ENCODE data around the gene PTPRR.

Gene PTPRR

DNA sequence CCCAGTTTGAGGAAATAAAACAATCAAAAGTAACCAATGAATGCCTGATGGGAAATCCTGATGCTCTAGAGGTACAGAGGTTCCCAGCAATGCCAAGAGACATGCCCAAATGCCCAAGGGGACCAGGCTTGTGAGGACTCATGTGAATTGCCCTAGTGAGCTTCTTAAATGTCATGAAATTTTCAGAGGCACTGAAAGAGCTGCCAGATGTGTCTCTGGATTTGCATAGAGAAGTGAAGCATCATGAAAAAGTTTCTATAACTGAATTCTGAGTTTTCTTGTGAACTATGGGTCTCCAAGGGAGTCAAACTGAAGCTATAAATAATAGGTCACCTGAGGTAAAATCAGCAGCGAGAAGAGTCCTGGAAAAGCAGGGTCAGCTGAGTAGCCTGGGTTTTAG is 9.9 kb downstream of the PTPRR start:
- DNase-seq, result no peak

- no peak for DNase-seq
These were observed 11.6 kb downstream of the PTPRR start for GRCh38 chr12:70908978-70909377.

- DNase-seq, result no peak
These were observed 13.1 kb downstream of the PTPRR start for GRCh38 chr12:70907412-70907811.

- no peak for DNase-seq
These were observed 24.6 kb downstream of the PTPRR start for GRCh38 chr12:70895956-70896355.

DNA sequence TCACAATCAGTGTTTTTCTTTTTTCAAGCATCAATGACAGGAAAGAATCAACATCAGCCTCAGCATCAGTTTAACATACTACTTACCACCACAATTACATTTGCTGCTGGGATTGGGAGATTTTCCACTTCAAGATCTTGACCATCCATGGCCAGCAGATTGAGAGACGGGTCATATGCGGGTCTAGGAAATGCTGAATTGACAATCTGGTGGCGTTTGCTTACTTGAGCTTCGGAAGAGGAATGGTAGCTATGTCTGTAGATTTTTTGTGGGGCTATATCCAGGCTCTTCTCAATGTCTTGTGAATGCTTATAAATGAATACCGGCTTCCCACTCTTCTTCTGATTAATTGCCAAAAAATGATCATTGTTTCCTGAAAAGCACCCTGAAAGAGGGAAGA is 27.9 kb downstream of the PTPRR start:
- no peak for DNase-seq

DNA sequence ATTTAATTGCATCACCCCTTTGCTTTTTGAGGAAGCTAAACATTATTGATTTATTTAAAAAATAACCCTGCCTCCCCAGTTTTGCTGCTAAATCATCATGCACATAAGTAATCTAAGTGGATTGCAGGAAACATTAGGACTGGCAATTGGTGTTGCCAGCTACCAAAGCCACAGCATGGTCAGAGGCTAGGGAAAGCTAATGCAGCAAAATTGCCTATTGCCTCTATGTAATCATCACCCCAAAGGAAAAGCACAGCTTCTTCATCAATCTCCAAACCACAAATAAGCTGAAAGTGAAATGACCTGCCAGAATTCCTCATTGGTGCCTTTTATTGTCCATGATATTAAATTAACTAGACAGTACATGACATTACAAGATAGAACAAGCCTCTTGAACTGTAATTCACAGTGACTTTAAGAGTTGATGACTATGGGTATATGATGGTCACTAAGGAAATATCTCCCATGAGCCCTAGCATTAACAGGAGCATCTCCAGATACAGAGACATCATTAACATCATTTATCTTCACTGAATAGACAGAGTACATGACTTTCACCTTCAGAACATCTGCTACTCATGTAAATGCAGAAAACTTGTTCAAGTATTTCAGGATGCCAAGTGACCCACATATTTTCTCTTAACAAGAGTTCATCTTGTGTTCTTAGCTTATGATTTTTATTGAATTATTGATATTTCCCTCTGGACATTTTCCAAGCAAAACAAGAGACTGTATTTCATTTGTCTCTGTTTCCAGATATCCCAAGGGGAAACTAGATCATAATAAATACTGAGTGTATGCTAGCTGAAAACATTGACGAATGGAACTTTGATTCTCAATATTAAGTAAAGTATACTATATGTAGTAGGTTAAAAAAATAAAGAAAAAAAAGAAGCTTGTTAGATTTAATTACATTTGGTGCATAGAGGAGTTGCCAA is 29.4 kb downstream of the PTPRR start:
- DNase-seq, result no peak

GRCh38 chr12:70885956-70886355 is 34.6 kb downstream of the PTPRR start:
- no peak for DNase-seq

DNA sequence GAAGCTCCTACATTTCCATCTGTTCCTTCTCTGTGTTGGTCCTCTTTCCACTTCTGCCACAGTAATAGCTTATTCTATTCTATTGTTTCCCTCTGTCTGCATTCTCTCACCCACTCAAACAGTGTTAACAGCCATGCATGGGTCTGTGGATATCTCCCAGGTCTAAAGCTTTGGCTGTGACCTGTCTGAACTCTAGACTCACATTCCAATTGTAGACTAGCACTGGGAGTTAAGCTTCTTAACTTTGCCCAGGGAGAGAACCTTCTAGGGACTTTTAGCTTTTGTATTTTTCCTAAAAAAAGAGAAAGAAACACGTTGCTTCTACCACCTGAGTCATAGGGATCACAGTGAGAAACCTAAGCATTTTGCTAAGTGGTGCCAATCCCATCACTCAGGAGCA is 36.7 kb downstream of the PTPRR start:
- no peak for DNase-seq

DNA sequence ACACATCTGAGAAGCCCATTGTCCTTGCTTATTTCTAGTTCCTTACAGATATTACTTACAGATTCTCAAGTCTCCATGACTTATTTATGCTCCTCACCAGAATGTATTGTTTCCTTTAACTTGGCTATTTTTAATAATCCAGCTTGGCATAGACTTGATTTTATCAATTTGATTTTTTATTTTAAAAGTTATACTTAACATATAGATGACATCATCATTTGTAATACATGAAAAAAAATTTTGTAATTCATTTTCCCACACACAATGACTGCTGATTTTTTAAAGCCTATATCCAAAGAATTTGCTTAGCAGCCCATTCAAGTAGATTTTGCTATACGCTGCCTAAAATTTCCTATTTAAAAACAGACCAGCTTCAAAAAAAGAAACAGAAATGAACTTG is 39.8 kb downstream of the PTPRR start:
- DNase-seq, result no peak

- no peak for DNase-seq
These were observed 43.6 kb downstream of the PTPRR start for GRCh38 chr12:70876952-70877351.

- no peak for DNase-seq
These were observed 44.9 kb downstream of the PTPRR start for GRCh38 chr12:70875628-70876027.

- DNase-seq, result no peak
These were observed 65.5 kb downstream of the PTPRR start for GRCh38 chr12:70854881-70855568.

DNA sequence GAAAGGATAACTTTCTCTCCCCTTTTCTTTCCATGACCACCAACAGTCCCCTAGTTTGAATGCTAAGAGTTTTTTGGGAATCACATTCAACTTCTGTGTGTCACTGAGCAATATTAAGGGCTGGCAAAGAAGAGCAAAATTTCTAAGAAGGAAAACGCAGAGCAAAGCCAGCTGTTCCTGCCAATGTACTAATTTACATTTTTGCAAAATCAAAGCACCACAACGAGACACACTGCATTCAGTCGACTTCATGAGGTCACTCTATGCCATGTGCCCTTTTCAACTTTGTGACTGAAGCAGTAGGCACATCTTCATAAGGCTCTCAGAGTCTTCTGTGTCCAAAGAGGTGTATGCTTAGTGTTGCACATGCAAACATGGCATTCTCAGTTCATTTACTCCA is 66.4 kb downstream of the PTPRR start:
- no peak for DNase-seq

- no peak for DNase-seq
These were observed 67.2 kb downstream of the PTPRR start for GRCh38 chr12:70853326-70853725.

DNA sequence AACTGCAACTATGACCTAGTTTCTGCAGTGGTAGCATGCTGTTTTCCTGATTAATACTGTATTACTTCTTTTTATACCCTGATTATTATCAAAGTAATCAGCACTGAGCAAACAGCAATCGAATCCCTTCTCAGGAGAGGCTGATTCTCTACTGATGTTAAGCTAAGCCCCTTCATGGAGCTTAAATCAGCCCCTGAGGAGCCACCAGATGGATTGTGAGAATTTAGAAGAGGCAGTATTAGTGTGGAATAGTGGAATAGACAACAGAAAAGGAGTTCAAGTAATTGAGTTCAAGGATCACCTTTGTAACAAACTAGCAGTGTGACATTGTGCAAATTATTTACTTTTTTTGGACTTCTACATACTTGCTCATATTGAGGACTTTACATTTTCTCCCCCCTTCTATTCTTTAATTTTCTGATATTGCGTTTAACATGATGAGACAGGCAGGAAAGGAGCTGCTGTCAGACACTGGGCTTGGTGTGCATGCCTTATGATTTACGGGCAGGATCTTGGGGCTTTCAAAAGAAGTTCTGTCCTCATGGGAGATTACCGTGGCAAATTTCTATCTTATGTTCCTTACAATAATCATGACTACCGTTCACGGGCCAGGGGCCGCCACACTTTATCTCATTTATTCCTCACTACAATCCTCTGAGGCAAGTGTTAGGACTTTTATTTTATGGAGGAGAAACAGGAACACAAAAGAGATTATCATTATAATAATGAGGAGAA is 68.0 kb downstream of the PTPRR start:
- no peak for DNase-seq

DNA sequence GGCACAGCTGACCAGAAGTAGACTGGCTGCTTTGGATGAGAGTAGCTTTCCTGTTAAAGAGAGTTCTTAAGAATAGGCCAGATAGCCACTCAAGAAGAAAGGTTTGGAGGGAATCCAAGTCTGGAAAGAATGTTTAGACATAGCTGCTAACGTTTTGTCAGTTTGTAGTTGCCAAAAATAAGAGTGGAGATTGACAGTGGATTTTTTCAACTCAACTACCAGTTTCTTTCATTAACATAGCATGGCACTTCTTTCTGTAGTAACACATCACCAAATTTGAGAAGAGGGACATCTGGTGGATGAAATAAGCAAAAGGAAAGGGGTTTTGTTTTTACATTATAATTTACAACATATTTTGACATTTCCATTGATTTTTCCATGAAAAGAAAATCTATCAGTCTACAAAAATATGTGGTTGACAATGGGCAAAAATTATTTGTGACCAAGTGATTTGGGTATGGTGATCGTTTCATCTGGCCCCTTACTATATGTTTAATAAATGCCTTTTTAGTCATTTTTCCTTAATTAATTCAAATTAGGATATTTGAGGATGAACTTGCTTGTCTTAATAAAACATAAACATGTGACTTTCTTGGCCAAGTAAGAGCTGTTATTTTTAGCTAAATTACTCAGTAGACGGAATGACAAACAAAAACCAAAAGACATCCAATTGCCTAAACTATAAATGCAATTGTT is 71.1 kb downstream of the PTPRR start:
- no peak for DNase-seq

DNA sequence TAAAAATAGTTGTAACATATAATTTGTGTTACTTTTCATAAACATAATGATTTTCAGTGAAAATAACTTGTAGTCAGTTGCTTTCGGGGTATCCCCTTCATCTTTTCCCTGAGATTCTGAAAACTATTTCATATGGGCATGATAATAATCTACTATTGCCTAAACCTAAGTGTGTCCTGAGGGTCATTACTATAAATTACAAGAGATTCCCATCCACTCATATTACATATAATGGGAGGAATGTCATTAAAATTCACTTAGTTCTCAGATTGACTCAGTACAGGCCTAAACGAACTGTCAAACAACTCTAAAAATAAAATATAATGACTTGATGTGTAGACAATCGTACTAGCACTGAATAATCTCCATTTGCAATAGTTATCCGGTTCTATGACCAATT is 72.7 kb downstream of the PTPRR start:
- no peak for DNase-seq

- no peak for DNase-seq
These were observed 75.3 kb downstream of the PTPRR start for GRCh38 chr12:70845268-70845667.

DNA sequence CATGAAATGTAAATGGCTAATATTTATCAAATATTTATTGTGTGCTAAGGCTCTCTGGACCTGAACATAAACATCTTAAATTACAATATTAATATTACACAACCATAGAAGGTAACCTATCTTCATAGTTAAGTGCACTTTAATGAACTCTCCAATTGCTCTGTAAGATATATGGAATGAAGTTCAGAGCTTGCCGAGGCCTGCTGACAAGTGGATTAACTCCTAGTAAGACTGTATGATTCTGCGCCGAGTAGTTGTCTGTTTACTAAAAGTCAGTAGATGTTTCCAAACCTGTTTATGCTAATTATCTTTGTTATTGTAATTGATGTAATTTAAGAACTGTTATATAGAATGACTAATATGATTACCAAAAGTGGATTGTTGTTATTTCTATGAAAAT is 77.2 kb downstream of the PTPRR start:
- DNase-seq, result no peak

GRCh38 chr12:70842942-70843341 is 77.6 kb downstream of the PTPRR start:
- DNase-seq, result no peak

DNA sequence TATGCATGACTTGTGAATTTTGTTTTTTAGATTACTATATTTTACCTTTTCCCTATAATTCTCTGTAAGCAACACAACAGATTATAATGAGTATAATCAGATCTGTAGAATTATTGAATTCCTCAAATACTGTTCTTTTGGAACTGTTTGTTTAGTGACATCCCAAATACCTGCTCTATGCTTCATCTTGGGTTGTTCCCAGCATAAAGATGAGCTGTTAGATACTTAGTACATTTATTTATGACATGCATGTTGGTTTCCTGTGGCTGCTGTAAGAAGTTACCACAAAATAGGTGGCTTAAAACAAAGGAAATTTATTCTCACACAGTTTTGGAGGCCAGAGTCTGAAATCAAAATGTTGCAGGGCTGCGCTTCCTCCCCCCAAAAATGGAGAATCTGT is 78.4 kb downstream of the PTPRR start:
- DNase-seq, result no peak

DNA sequence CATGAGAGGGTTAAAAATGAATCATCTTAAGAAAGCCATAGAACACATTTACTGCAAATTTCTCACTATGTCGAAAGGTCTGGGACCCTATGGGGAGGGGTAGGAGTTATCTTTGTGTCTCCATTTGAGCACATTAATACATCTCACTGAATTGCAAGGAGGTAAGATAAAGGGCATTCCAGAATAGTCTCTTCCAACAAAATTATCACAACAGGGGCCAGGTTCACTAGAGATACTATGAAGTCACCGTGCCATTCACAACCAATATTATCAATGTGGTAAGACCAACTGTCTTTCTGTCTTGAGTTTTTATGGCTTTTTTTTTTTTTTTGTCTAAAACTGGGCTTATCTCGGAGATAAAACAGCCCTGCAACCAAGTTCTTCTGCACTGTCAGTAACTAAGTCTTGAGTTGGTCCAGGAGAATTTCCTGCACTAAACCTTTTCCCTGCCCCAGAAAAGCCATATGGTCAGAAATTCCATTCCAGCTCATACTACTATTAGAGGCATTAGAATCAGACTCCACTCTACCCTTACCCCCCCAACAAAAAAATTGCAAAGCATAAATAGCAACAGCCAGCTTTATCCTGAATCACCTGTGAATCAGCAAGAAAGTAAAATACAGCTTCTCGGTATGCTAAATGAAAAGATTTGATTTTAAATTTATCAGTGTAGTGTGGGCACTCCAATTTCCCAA is 79.7 kb downstream of the PTPRR start:
- no peak for DNase-seq

All from NCI-H2171 (cell line).